ENCODE measurements around the gene JAK3.

Gene JAK3

DNA sequence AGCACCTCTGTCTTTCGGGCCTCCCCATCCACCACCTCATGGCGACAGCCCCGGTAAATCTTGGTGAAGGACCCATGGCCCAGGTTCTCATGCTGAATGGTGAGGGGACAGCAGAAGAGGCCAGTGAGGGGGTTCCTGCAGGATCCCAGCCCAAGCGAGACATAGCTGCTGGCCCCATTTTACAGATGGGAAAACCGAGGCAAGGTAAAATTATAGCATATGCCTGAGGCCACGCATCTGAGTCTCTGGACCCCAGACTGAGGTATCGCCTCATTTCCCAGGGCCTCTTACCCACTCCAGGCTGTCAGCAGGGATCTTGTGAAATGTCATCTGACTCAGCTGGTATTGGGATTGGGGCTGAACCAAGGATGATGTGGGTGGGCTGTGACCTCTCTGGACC, 9.8 kb downstream of the JAK3 start:
- no peak for DNase-seq

DNA sequence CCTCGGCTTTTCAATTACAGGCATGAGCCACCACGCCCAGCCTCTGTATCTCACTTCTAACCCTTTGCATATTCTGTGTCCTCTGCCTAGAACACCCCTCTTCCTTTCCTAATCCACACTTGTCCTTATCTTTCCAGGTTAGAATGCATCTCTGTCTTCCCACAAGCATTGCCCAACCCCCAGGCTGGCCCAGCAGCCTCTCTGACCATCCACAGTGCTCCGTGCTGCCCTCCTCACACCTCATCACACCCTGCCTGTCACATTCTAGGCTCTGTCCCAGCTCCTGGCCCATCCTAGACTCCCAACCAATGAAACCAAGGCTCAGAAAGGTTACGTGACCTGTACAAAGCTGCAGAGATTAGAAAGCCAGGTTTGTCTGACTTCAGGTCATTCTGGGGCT, 11.3 kb downstream of the JAK3 start:
- no peak for DNase-seq

GRCh38 chr19:17835182-17836006, 12.4 kb downstream of the JAK3 start:
- no peak for DNase-seq

DNA sequence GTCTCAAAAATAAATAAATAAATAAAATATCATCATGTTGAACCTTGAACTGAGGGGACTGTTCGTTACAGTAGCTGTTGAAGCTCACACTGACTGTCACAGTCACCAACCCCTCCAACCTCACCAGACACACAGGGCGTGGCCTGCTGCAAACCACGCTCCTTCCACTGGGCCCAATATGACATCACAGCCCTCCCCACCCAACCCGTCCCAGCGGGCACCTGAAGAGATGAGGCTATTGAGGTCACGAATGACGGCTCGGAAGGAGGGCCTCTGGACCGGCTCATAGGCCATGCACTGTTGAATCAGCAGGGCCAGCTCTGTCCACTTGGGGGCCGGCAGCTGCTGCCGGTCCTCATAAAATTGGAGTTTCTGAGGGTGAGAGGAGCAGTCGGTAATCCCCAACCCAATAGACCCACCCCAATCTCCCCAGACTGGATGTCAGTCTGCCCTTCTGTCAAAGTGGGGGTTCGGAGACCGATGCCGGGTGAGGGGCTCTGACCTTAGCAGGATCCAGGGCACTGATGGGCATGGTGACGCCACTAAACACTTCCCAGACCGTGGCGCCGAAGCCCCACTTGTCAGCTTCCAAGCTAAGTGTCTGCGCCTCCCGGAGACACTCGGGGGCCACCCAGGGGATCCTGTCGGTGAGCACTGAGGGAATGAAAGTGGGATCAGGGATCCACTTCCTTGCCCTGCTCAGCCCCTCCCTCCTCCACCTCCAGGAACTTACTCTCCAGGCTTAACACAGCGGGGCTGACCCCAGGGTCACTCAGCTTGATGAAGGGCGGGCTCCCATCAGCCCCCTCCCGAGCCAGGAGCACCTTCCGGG, 13.2 kb downstream of the JAK3 start:
- no peak for DNase-seq

- DNase-seq: no peak
Observed at GRCh38 chr19:17832443-17833208, 15.2 kb downstream of the JAK3 start.

DNA sequence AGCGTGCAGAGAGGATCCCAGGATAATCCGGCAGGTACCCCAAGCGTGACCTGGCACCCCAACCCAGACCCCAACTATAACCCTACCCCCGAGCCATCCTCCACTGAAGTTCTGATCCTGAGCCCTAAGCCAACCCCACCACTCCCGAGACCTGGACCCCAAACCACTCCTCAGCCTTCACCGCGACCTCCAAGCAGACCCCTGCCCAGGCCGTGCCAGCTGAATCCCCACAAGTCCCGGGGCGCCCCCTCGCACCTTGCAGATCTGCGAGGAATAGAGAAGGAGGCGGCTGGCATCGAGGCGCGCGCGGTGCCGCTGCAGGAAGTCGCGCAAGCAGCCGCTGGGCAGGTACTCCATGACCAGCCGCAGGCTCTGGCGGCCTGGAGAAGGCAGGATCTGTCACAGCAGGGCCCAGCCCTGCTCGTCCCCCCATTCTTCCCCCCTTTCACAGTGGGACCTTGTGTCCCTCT, 16.3 kb downstream of the JAK3 start:
- no peak for DNase-seq

DNA sequence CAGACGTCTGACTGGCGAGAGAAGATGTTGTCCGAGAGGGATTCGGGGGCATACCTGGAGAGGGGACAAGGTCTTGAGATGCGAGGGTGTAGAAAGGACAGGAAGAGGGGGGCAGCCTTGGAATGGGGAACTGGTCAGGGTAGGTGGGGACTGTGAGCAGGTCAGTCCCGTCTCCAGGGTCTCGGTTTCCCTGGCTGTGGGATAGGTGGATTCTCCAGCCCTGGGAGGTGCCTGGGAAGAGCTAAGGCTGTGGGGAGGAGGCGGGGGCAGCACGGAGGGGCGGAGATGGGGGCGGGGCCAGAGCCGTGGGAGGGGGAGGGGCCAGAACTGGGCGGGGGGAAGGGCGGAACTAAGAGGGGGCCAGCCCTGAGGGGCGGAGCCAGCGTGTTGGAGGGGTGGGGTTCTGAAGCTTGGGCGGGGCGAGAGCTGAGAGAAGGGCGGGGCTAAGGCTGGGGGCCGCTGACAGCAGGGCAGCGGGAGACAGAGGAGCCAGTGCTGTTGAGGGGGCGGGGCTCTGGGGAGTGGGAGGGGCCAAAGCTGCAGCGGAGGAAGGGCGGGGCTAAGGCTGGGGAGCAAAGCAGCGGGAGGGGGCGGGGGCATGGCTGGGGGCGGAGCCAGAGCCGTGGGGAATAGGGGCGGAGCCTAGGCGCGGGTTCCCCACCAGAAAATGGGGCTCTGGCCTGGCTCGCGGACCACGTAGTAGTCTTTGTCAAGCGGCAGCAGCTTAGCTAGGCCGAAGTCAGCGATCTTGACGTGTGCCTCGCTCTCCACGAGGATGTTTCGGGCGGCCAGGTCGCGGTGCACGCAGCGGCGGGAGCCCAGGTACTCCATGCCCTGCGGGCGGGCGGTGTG, 17.0 kb downstream of the JAK3 start:
- no peak for DNase-seq

DNA sequence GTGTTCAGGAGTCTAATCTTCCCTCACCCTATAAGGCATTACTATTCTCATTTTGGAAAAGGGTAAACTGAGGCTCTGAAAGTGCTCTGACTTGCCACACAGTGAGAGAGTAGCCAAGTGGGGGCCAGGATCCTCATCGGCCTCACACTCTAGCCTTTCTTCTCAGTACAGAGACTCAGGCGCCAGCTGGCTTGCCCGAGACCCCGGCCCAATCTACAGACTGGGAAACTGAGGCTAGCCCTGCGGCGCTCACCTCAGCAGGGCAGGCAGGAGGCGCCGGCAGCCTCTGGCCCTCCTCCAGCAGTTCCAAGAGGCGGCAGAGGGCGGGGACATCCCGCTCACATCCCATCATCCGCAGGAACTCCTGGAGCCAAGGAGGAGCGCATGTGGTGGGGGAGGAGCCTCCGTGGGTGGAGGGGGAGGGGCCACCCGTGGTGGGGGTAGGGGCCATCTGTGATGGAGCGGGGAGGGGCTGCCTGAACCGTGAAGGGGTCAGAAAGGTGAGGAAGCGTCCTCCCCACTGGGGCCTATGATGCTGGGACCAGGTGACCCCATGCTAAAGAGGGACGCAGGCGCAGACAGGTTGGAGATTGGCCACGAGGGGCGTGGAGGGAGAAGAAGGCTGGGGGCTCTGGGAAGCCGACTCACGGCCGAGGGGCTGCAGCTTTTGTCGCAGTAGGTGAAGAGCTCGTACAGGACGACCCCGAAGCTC, 17.8 kb downstream of the JAK3 start:
- DNase-seq: no peak

DNA sequence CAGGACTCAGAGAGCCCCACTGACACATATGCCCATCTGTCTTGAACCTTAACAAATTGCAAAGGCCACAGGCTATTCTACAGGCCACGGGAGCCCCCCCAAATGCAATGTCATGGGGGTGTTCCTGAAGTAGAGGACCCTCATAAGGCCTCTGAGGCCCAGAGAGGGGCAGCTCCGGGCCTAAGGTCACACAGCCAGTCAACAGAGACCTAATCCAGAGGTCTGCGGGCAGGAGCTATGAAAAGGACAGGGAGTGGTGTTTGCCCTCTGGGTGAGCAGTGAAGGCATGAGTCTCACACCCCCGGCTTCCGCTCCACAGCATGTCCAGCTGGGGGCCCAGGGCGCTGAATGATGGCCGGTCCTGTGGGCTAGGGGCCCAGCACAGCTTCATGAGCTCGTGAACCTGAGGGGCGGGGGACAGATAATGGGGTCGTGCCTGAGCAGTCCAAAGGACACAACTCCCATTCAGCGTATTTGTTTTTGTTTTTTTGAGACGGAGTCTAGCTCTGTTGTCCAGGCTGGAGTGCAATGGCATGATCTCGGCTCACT, 21.2 kb downstream of the JAK3 start:
- no peak for DNase-seq

- no peak for DNase-seq
Observed at GRCh38 chr19:17824339-17824738, 23.4 kb downstream of the JAK3 start.

GRCh38 chr19:17821190-17821589, 26.6 kb downstream of the JAK3 start, which contains the start of gene INSL3:
INSL3 (minus strand) TSS chr19:17821519; CDS start chr19:17821506, 13 bp downstream.
- no peak for DNase-seq

DNA sequence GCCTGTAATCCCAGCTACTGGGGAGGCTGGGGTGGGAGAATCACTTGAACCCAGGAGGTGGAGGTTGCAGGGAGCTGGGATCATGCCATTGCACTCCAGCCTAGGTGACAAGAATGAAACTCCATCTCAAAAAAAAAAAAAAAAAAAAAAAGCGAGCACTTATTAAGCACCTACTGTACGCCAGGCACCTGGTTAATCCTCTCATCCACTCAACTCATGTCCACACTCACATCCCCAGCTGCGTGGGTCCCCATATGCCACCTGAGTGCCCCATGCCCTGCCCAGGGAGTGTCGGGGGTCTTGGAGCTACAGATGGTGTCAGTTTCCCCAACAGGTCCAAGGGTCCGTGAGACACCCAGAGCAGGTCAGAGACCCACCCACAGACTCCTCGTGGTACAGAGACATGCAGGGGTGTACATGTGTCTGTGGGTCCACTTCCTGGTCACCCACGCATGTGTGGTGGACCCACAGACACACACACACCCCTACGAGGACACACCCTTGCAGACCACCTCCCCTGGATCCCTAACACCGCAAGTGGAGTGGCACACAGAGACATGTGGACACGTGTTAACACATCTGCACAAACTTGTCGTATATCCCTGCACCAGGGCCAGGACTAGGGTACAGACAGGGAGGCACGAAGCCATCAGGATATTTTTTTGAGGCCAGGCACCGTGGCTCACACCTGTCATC, 30.0 kb downstream of the JAK3 start:
- no peak for DNase-seq

DNA sequence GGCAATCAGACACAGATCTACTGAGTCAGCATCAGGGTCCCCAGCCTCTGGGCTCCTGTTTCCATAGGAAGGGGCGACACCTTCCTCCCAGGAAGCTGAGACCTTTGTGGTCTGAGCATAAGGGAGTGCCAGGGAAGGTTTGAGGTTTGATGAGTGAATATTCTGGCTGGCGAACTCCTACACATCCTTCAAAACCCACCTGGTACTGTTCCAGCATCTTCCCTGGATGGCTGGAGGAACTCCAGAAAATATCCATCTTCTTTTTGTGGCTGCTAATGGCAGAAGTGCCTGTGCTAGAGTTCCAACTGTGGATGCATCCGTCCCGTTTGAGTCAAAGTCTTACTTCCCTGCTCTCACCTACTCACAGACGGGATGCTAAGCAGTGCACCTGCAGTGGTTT, 35.7 kb downstream of the JAK3 start:
- no peak for DNase-seq

DNA sequence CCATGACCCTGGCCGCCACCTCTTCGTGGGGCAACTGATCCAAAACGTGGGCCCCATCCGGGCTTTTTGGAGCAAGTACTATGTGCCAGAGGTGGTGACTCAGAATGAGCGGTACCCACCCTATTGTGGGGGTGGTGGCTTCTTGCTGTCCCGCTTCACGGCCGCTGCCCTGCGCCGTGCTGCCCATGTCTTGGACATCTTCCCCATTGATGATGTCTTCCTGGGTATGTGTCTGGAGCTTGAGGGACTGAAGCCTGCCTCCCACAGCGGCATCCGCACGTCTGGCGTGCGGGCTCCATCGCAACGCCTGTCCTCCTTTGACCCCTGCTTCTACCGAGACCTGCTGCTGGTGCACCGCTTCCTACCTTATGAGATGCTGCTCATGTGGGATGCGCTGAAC, 36.1 kb downstream of the JAK3 start:
- no peak for DNase-seq

DNA sequence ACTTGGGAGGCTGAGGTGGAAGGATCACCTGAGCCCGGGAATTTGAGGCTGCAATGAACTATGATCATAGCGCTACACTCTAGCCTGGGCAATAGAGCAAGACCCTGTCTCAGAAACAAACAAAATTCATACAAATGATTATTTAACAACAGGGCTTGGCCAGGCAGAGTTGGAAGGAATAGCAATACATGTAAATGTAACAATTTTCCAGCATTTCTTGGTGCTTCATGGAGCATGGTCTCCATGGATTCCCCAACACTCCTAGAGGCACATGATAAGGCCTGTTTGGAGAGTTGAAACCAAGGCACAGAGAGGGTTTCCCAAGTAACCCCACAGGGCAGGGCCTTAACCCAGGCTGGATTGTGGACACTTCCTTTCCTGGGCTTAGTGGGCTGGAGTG, 36.7 kb downstream of the JAK3 start:
- no peak for DNase-seq

DNA sequence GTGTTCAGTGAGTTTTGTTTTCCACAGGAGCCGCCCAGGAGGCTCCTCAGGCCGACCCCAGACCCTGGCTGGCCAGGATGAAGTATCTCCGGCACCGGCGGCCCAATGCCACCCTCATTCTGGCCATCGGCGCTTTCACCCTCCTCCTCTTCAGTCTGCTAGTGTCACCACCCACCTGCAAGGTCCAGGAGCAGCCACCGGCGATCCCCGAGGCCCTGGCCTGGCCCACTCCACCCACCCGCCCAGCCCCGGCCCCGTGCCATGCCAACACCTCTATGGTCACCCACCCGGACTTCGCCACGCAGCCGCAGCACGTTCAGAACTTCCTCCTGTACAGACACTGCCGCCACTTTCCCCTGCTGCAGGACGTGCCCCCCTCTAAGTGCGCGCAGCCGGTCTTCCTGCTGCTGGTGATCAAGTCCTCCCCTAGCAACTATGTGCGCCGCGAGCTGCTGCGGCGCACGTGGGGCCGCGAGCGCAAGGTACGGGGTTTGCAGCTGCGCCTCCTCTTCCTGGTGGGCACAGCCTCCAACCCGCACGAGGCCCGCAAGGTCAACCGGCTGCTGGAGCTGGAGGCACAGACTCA, 40.0 kb downstream of the JAK3 start:
- peak; percentile 53 for DNase-seq

GRCh38 chr19:17806945-17807344, 40.8 kb downstream of the JAK3 start:
- DNase-seq: peak; percentile 24

DNA sequence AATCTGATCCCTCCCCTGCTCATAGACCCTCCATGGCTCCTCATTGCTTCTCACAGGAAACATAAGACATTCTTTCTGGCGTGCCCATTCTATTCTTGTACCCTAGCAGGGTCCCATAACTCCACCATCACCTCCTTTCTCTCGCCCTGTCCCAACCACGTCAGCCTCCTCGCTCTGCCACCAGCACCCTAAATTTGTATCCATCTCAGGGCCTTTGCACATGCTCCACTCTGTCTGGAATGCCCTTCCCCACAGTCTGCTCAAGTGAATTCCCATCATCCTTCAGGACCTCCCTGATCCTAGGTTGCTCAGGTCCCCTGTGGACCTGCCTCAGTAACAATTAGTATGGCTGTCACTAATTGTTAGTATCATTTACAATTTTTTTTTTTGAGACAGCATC, 42.4 kb downstream of the JAK3 start:
- DNase-seq: no peak

- DNase-seq: peak; percentile 70
Observed at GRCh38 chr19:17803264-17803896, 44.4 kb downstream of the JAK3 start.
